Endothelial cell (in vitro differentiated cells): Measurements from ENCODE around the gene ATP5F1D. TPM values are rescaled to one million over a fixed set of nuclear protein-coding genes. Genes with fewer than 3 reads are reported as not detected.

Experiments
- DNase-seq: peaks from one replicate; pipeline ENCODE4 v3.0.0; 2021; ENCODE audit warnings: low spot score
- H3K27ac Mint-ChIP-seq: one replicate; pipeline ENCODE4 v1.8.0; 2021; ENCODE audit warnings: mixed read lengths, inconsistent platforms; ENCODE audit not compliant: unreplicated experiment
- H3K27me3 Mint-ChIP-seq: one replicate; pipeline ENCODE4 v1.8.0; 2021; ENCODE audit warnings: mild to moderate bottlenecking, moderate library complexity, mixed read lengths, inconsistent platforms; ENCODE audit not compliant: unreplicated experiment
- H3K36me3 Mint-ChIP-seq: one replicate; pipeline ENCODE4 v1.8.0; 2021; ENCODE audit warnings: mild to moderate bottlenecking, low read depth, mixed read lengths, inconsistent platforms; ENCODE audit not compliant: unreplicated experiment
- H3K4me1 Mint-ChIP-seq: one replicate; pipeline ENCODE4 v1.8.0; 2021; ENCODE audit warnings: mild to moderate bottlenecking, mixed read lengths, inconsistent platforms; ENCODE audit not compliant: unreplicated experiment
- H3K4me3 Mint-ChIP-seq: one replicate; pipeline ENCODE4 v1.8.0; 2021; ENCODE audit warnings: mild to moderate bottlenecking, mixed read lengths, inconsistent platforms; ENCODE audit not compliant: unreplicated experiment
- H3K9me3 Mint-ChIP-seq: one replicate; pipeline ENCODE4 v1.8.0; 2021; ENCODE audit warnings: mixed read lengths, inconsistent platforms; ENCODE audit not compliant: unreplicated experiment
- CTCF ChIP-seq: fragments of 200-600 bp; sonication (generic); IDR thresholded peaks from one replicate; pipeline ENCODE4 v1.5.0; 2021; ENCODE audit warnings: antibody characterized with exemption; ENCODE audit not compliant: unreplicated experiment
- total RNA-seq: library from RNA; stranded (reverse); fragmentation: NEBNext Ultra II Directional; extraction: Animal tissue kit (Norgen Biotek cat#: 25700); gene quantifications from one replicate; pipeline ENCODE4 v1.2.1, GENCODE V29; 2021; ENCODE audit not compliant: unreplicated experiment

Gene ATP5F1D
- total RNA-seq, 1 donor from 2014 or later = 175 TPM

- peaks cover 12% of the 10 kb centered on the region for H3K27me3 Mint-ChIP-seq
- no peak overlapping the region for H3K4me3 Mint-ChIP-seq
- H3K4me1 Mint-ChIP-seq = no peaks in the 10 kb centered on the region
- no peaks in the 10 kb centered on the region for H3K36me3 Mint-ChIP-seq
- no peaks in the 10 kb centered on the region for H3K9me3 Mint-ChIP-seq
- no peak overlapping the region for H3K27ac Mint-ChIP-seq
- no peak for TF ChIP-seq CTCF
- DNase-seq = no peak
These were observed 6.6 kb upstream of the ATP5F1D start for GRCh38 chr19:1234955-1235380.

GRCh38 chr19:1235625-1236538 lies 5.7 kb upstream of the ATP5F1D start:
- Mint-ChIP-seq H3K36me3 (no peaks in the 10 kb centered on the region), H3K27me3 (peaks cover 10% of the 10 kb centered on the region), H3K27ac (no peak overlapping the region), H3K9me3 (no peaks in the 10 kb centered on the region), H3K4me1 (no peaks in the 10 kb centered on the region), H3K4me3 (no peak overlapping the region)
- DNase-seq = no peak
- TF ChIP-seq CTCF = no peak

- no peak for DNase-seq
- no peak overlapping the region for H3K4me3 Mint-ChIP-seq
- no peaks in the 10 kb centered on the region for H3K36me3 Mint-ChIP-seq
- H3K9me3 Mint-ChIP-seq = no peaks in the 10 kb centered on the region
- peaks cover 14% of the 10 kb centered on the region for H3K27me3 Mint-ChIP-seq
- H3K27ac Mint-ChIP-seq = no peak overlapping the region
- TF ChIP-seq CTCF = no peak
- H3K4me1 Mint-ChIP-seq = peaks cover 5% of the 10 kb centered on the region
These were observed 5.0 kb upstream of the ATP5F1D start for GRCh38 chr19:1236576-1236975.

GRCh38 chr19:1237027-1237659 lies 4.4 kb upstream of the ATP5F1D start:
- H3K36me3 Mint-ChIP-seq = no peaks in the 10 kb centered on the region
- H3K27ac Mint-ChIP-seq = no peak overlapping the region
- H3K4me1 Mint-ChIP-seq = peaks cover 5% of the 10 kb centered on the region
- no peak for TF ChIP-seq CTCF
- H3K4me3 Mint-ChIP-seq = peak overlapping the region; percentile 62
- peaks cover 14% of the 10 kb centered on the region for H3K27me3 Mint-ChIP-seq
- DNase-seq = no peak
- no peaks in the 10 kb centered on the region for H3K9me3 Mint-ChIP-seq
